HPDE6-E6E7 (cell line): ENCODE results near the gene C13orf42.
A peak's percentile ranks its signal among the peaks of the same experiment; 100 is the strongest.
"Not testable (repeated sequence)": the region's sequence is repeated elsewhere in the genome, so short reads cannot be mapped to it uniquely, and the experiment has no call there.

Experiments
- DNase-seq: peaks from one replicate; pipeline ENCODE4 v3.0.0; 2011; ENCODE audit warnings: missing footprints; ENCODE audit errors: extremely low spot score

Gene C13orf42

DNA sequence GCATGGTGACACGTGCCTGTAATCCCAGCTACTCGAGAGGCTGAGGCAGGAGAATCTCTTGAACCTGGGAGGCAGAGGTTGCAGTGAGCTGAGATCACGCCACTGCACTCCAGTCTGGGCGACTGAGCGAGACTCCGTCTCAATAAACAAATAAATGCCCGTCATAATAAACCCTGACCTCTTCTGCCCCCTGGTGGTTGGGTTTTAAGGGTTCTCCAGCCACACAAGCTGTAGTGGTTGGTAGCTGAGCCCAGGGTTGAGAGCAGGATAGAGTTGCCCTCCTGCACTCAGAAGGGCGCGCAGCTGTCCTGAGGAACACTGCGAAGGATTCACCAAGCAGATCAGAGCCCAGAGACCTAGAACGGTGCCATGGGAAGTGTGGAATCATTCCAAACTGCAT is 9.8 kb upstream of the C13orf42 start:
- DNase-seq: not testable (repeated sequence)

- no peak for DNase-seq
These were observed 7.8 kb upstream of the C13orf42 start for GRCh38 chr13:51118809-51119431.

DNA sequence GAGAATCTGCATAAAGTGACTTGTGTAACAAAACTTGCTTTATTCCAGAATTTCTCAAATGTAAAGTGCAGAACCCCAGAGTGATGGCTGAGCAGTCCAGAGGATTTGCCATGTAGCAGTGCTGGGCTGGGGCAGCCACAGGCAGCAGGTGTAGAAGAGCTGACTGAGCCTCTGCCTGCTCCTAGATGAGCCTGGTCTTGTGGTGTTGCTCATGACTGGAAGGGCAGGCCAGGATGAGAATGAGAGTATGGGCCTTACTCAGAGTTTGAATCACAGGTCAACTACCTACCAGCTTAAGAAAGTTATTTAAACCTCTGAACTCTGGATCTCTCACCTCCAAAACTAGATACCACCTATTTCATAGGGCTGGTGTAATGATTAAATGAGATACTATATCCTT is 2.9 kb upstream of the C13orf42 start:
- DNase-seq: no peak

GRCh38 chr13:51113186-51113881 is 2.3 kb upstream of the C13orf42 start:
- DNase-seq: no peak

- no peak for DNase-seq
These were observed 1.7 kb upstream of the C13orf42 start for GRCh38 chr13:51112771-51113170.

- no peak for DNase-seq
These were observed 923 bp upstream of the C13orf42 start for GRCh38 chr13:51111997-51112396.

DNA sequence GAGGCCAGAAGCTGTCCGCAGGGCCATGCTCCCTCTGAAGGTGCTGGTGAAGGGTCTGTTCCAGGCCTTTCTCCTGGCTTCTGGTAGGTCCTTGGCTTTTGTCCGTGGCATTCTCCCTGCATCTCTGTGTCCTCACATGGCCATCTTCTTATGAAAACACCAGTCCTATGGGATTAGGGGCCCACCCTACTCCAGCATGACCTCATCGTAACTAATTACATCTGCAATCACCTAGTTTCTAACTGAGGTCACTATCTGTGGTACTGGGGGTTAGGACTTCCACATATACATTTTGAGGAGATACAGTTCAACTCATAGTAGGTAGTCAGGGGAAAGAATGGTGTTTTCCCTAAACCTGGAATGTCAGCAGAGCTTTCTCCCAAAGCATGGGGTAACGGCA is 3.1 kb downstream of the C13orf42 start:
- no peak for DNase-seq

DNA sequence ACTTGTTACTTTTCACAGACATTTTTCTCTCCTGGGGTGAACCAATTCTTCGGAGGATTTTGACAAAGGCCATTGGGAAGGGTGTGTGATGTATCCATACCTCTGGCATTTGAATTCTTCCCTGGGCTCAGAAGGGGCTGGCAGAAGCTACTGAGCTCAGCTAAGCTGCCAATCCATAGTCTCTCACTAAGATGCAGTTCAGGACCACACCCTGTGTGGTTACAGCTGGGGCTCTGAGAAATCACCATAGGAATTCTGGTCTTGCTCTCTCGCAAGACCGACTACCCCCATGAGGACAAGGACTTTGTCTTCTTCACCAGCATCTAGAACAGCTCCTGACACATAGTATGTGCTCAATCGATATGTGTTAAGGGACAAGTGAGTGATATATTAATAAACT is 6.0 kb downstream of the C13orf42 start:
- no peak for DNase-seq

- no peak for DNase-seq
These were observed 9.3 kb downstream of the C13orf42 start for GRCh38 chr13:51101636-51102235.

GRCh38 chr13:51097353-51098043 is 13.6 kb downstream of the C13orf42 start:
- DNase-seq: no peak

DNA sequence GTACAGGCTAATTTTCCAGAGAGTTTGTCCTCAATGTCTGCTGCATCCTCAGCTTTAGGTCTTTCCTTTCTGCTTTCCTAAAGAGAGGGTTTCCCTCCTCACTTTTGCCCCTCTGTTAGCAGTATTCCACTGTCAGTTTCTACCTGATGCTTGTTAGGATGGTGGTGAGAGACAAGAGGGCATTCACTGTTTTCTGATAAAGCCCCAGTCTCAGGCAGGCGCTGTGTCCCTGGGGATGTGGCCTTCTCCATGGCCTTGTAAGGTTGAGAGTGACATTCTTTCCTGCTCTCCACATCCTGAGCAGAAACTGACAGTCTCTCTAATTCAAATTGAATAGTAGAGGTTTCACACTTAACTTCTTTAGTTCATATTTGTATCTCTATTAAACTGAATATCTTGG is 14.9 kb downstream of the C13orf42 start:
- DNase-seq: no peak

- no peak for DNase-seq
These were observed 17.5 kb downstream of the C13orf42 start for GRCh38 chr13:51093574-51093973.

- no peak for DNase-seq
These were observed 19.2 kb downstream of the C13orf42 start for GRCh38 chr13:51091839-51092238.

GRCh38 chr13:51083706-51084105 is 27.4 kb downstream of the C13orf42 start:
- no peak for DNase-seq

GRCh38 chr13:51080478-51081065 is 30.5 kb downstream of the C13orf42 start:
- DNase-seq: not testable (repeated sequence)

- no peak for DNase-seq
These were observed 39.6 kb downstream of the C13orf42 start for GRCh38 chr13:51071493-51071892.

DNA sequence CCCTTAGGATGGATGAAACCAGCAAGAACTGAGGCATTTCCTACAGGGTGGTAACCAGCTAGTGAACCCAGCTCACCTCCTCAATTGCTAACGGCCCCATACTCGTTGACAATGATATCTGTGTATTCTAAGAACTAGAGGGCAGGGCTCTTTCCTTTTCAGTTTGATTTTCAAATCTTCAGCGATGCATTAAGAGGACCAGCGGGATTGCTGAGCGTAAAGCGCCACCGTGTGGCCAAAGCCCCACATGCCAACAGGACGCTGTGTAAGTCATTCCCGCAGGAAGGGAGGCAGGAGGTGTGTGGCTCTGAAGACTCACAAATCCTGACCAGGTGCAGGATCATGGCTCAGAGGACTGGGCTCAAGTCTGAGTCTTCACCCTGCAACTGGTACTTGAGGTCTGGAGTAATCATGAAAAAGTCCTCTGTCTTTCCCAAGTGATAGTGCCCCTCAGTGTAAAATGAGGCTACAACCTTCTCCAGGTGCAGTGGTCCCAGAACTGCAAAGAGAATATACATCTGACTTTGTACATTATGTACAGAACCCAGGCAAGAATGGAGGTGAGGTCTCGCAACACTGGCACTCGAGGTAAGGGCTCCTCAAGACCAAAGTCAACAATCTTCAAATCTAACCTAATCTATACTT is 40.9 kb downstream of the C13orf42 start:
- DNase-seq: peak; percentile 4

GRCh38 chr13:51068501-51068900 is 42.6 kb downstream of the C13orf42 start:
- DNase-seq: no peak

DNA sequence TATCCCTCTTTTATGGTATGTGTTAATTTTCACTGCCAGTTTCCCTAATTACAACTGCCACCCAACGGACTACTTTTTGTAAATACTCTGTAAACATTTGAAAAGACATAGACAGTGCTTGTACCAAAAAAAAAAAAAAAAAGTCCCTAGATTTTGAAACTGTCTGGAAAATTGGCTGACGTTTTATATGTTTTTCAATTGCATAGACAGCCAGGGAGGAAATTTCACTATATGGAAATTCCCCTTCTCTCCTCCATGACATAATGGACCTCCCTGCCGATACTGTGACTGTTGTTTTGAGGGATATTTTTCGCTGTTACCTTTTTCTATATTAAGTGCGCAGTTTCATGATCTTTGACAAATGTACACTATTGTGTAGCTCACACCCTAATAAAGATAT is 43.4 kb downstream of the C13orf42 start:
- no peak for DNase-seq

GRCh38 chr13:51067210-51067701 is 43.8 kb downstream of the C13orf42 start:
- no peak for DNase-seq

DNA sequence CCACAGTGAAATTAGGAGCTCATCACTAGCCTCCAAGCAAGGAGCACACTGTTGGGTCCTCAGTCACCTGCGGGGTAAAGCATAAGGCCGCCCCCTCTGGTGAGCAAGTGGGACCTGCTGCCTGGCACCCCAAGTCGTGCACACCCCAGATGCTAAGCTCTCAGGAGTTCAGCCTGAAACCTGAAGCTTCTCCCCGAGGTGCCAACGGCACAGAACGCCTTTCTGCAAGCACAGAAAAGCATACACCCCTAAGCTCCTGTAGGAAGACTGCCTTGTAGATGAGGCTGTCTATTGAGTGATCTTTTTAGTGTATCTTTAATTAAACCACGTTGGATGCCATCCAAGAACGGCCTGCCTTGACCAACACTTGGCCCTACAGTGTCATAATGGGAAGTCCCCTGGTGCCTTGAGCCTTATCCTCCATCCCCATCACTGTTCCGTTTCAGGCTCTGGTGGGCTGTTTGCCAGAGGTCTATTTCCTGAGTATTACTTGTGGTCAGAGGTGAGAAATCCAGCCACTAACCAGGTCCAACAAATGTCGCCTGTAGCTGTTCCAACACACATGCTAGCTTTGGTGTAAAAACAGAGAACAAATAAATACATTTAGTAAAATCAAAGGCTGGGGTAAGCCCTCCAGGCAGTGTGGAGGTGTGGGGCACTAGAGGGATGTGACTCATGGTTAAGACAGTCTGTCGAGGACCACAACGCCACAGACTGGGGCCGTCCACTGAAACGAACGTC is 44.8 kb downstream of the C13orf42 start:
- no peak for DNase-seq
